GM23338 (cell line): ENCODE results near the gene PPM1L.

ENCODE experiments used
- ETS1 ChIP-seq: IDR thresholded peaks from 2 replicates; pipeline ENCODE4 v1.6.1; 2016; ENCODE audit warnings: antibody characterized with exemption
- EZH2 ChIP-seq: fragments of 200-600 bp; sonication (generic); IDR thresholded peaks from one replicate; pipeline ENCODE4 v1.8.0; 2017; ENCODE audit warnings: antibody characterized with exemption, mild to moderate bottlenecking, low read depth; ENCODE audit not compliant: unreplicated experiment
- EZH2phosphoT487 ChIP-seq: fragments of 200-600 bp; sonication (generic); IDR thresholded peaks from one replicate; pipeline ENCODE4 v1.8.1; 2018; ENCODE audit warnings: antibody characterized with exemption; ENCODE audit not compliant: unreplicated experiment
- JUNB ChIP-seq: IDR thresholded peaks from one replicate; pipeline ENCODE4 v1.6.1; 2016; ENCODE audit warnings: antibody characterized with exemption; ENCODE audit not compliant: unreplicated experiment
- NANOG ChIP-seq: IDR thresholded peaks from 2 replicates; pipeline ENCODE4 v1.6.1; 2016; ENCODE audit warnings: antibody characterized with exemption, borderline replicate concordance
- POLR2AphosphoS5 ChIP-seq: IDR thresholded peaks from 2 replicates; pipeline ENCODE4 v1.6.1; 2016; ENCODE audit warnings: antibody characterized with exemption, low read depth
- ZNF331 ChIP-seq: fragments of 250-450 bp; sonication (Bioruptor Pico); IDR thresholded peaks from 2 replicates; pipeline ENCODE4 v1.5.0; 2020; ENCODE audit warnings: low read depth, mild to moderate bottlenecking, moderate library complexity
- TF ChIP-seq, protein P1 (sequence below), 2 experiments: fragments of 200-600 bp in 1 of 2; sonication (generic) in 1 of 2; conservative IDR thresholded peaks; 2 replicates each; pipeline versions ENCODE4 v1.5.1 to v1.6.1; 2016 to 2017; ENCODE audit warnings: antibody characterized with exemption in 2 of 2, low read depth in 2 of 2, mild to moderate bottlenecking in 2 of 2, moderate library complexity in 1 of 2
- TF ChIP-seq, protein P2 (sequence below): IDR thresholded peaks from one replicate; pipeline ENCODE4 v1.6.1; 2018; ENCODE audit warnings: antibody characterized with exemption; ENCODE audit not compliant: unreplicated experiment
- TF ChIP-seq, protein P3 (sequence below): fragments of 250-450 bp; sonication (Bioruptor Pico); IDR thresholded peaks from 2 replicates; pipeline ENCODE4 v1.5.0; 2020; ENCODE audit warnings: mild to moderate bottlenecking, moderate library complexity

GRCh38 chr3:161104561-161105551, 348.8 kb downstream of the PPM1L start, which contains the start of gene B3GALNT1:
- TF ChIP-seq, protein P1, sequence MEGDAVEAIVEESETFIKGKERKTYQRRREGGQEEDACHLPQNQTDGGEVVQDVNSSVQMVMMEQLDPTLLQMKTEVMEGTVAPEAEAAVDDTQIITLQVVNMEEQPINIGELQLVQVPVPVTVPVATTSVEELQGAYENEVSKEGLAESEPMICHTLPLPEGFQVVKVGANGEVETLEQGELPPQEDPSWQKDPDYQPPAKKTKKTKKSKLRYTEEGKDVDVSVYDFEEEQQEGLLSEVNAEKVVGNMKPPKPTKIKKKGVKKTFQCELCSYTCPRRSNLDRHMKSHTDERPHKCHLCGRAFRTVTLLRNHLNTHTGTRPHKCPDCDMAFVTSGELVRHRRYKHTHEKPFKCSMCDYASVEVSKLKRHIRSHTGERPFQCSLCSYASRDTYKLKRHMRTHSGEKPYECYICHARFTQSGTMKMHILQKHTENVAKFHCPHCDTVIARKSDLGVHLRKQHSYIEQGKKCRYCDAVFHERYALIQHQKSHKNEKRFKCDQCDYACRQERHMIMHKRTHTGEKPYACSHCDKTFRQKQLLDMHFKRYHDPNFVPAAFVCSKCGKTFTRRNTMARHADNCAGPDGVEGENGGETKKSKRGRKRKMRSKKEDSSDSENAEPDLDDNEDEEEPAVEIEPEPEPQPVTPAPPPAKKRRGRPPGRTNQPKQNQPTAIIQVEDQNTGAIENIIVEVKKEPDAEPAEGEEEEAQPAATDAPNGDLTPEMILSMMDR (conservative IDR thresholded peaks at IDR 0.05; ENCODE audit: low read depth in 2 of 2): no peak
- TF ChIP-seq ETS1: no peak
- no peak for TF ChIP-seq EZH2
- no peak for TF ChIP-seq NANOG
- no peak for TF ChIP-seq EZH2phosphoT487
- TF ChIP-seq JUNB: no peak
- TF ChIP-seq POLR2AphosphoS5: peak; percentile 50
- TF ChIP-seq, protein P2, sequence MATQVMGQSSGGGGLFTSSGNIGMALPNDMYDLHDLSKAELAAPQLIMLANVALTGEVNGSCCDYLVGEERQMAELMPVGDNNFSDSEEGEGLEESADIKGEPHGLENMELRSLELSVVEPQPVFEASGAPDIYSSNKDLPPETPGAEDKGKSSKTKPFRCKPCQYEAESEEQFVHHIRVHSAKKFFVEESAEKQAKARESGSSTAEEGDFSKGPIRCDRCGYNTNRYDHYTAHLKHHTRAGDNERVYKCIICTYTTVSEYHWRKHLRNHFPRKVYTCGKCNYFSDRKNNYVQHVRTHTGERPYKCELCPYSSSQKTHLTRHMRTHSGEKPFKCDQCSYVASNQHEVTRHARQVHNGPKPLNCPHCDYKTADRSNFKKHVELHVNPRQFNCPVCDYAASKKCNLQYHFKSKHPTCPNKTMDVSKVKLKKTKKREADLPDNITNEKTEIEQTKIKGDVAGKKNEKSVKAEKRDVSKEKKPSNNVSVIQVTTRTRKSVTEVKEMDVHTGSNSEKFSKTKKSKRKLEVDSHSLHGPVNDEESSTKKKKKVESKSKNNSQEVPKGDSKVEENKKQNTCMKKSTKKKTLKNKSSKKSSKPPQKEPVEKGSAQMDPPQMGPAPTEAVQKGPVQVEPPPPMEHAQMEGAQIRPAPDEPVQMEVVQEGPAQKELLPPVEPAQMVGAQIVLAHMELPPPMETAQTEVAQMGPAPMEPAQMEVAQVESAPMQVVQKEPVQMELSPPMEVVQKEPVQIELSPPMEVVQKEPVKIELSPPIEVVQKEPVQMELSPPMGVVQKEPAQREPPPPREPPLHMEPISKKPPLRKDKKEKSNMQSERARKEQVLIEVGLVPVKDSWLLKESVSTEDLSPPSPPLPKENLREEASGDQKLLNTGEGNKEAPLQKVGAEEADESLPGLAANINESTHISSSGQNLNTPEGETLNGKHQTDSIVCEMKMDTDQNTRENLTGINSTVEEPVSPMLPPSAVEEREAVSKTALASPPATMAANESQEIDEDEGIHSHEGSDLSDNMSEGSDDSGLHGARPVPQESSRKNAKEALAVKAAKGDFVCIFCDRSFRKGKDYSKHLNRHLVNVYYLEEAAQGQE: no peak
- TF ChIP-seq, protein P3, sequence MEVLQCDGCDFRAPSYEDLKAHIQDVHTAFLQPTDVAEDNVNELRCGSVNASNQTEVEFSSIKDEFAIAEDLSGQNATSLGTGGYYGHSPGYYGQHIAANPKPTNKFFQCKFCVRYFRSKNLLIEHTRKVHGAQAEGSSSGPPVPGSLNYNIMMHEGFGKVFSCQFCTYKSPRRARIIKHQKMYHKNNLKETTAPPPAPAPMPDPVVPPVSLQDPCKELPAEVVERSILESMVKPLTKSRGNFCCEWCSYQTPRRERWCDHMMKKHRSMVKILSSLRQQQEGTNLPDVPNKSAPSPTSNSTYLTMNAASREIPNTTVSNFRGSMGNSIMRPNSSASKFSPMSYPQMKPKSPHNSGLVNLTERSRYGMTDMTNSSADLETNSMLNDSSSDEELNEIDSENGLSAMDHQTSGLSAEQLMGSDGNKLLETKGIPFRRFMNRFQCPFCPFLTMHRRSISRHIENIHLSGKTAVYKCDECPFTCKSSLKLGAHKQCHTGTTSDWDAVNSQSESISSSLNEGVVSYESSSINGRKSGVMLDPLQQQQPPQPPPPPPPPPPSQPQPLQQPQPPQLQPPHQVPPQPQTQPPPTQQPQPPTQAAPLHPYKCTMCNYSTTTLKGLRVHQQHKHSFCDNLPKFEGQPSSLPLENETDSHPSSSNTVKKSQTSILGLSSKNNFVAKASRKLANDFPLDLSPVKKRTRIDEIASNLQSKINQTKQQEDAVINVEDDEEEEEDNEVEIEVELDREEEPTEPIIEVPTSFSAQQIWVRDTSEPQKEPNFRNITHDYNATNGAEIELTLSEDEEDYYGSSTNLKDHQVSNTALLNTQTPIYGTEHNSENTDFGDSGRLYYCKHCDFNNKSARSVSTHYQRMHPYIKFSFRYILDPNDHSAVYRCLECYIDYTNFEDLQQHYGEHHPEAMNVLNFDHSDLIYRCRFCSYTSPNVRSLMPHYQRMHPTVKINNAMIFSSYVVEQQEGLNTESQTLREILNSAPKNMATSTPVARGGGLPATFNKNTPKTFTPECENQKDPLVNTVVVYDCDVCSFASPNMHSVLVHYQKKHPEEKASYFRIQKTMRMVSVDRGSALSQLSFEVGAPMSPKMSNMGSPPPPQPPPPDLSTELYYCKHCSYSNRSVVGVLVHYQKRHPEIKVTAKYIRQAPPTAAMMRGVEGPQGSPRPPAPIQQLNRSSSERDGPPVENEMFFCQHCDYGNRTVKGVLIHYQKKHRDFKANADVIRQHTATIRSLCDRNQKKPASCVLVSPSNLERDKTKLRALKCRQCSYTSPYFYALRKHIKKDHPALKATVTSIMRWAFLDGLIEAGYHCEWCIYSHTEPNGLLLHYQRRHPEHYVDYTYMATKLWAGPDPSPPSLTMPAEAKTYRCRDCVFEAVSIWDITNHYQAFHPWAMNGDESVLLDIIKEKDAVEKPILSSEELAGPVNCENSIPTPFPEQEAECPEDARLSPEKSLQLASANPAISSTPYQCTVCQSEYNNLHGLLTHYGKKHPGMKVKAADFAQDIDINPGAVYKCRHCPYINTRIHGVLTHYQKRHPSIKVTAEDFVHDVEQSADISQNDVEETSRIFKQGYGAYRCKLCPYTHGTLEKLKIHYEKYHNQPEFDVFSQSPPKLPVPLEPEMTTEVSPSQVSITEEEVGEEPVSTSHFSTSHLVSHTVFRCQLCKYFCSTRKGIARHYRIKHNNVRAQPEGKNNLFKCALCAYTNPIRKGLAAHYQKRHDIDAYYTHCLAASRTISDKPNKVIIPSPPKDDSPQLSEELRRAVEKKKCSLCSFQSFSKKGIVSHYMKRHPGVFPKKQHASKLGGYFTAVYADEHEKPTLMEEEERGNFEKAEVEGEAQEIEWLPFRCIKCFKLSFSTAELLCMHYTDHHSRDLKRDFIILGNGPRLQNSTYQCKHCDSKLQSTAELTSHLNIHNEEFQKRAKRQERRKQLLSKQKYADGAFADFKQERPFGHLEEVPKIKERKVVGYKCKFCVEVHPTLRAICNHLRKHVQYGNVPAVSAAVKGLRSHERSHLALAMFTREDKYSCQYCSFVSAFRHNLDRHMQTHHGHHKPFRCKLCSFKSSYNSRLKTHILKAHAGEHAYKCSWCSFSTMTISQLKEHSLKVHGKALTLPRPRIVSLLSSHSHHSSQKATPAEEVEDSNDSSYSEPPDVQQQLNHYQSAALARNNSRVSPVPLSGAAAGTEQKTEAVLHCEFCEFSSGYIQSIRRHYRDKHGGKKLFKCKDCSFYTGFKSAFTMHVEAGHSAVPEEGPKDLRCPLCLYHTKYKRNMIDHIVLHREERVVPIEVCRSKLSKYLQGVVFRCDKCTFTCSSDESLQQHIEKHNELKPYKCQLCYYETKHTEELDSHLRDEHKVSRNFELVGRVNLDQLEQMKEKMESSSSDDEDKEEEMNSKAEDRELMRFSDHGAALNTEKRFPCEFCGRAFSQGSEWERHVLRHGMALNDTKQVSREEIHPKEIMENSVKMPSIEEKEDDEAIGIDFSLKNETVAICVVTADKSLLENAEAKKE (CRISPR knock-in tag): no peak
- TF ChIP-seq ZNF331 (CRISPR knock-in tag): no peak
